CD8-positive, alpha-beta memory T cell (primary cell): Measurements from ENCODE around the gene SLC25A51. TPM values are rescaled to one million over a fixed set of nuclear protein-coding genes. Genes with fewer than 3 reads are reported as not detected.
"Not testable (repeated sequence)": the region's sequence is repeated elsewhere in the genome, so short reads cannot be mapped to it uniquely, and the experiment has no call there.

Source experiments
- CTCF ChIA-PET: fragments of 350-600 bp; sonication (Branson Sonifier 250); formaldehyde crosslinking; loops from one replicate; lab custom pipeline; 2021; ENCODE audit warnings: antibody characterized with exemption; lab: Charles Lee
- POLR2A ChIA-PET: fragments of 350-600 bp; sonication (Branson Sonifier 250); formaldehyde crosslinking; loops from one replicate; lab custom pipeline; 2021; ENCODE audit warnings: antibody characterized with exemption; lab: Charles Lee
- DNase-seq, 5 donors: peaks; one replicate each; pipeline versions ENCODE4 v3.0.0 to v3.0.0-alpha.2; 2020 to 2022; ENCODE audit warnings: mixed read lengths in 1 of 5
- H3K27ac ChIP-seq: one replicate; pipeline ENCODE4 v1.7.0; 2013; ENCODE audit warnings: low read depth, mild to moderate bottlenecking, low read length, moderate library complexity
- H3K27me3 ChIP-seq: 2 replicates; pipeline ENCODE4 v1.7.0; 2013; ENCODE audit warnings: low read length, mild to moderate bottlenecking; ENCODE audit not compliant: insufficient read depth, poor library complexity, severe bottlenecking
- H3K36me3 ChIP-seq: 2 replicates; pipeline ENCODE4 v1.7.0; 2013; ENCODE audit warnings: mild to moderate bottlenecking, low read length, moderate library complexity; ENCODE audit not compliant: insufficient read depth
- H3K4me1 ChIP-seq: 2 replicates; pipeline ENCODE4 v1.7.0; 2013; ENCODE audit warnings: mild to moderate bottlenecking, low read length, moderate library complexity; ENCODE audit not compliant: insufficient read depth
- H3K4me3 ChIP-seq: 2 replicates; pipeline ENCODE4 v1.7.0; 2013; ENCODE audit warnings: mild to moderate bottlenecking, low read length
- H3K9me3 ChIP-seq: 2 replicates; pipeline ENCODE4 v1.7.0; 2013; ENCODE audit warnings: mild to moderate bottlenecking, low read length
- H3K27ac Mint-ChIP-seq, 8 donors: one replicate each; pipeline ENCODE4 v1.8.0; 2020 to 2021; ENCODE audit warnings: mixed read lengths in 8 of 8, mild to moderate bottlenecking in 6 of 8, inconsistent platforms in 3 of 8, moderate library complexity in 3 of 8
- H3K27me3 Mint-ChIP-seq, 2 donors: one replicate each; pipeline ENCODE4 v1.8.0; 2020 to 2021; ENCODE audit warnings: mixed read lengths in 2 of 2, mild to moderate bottlenecking in 1 of 2, moderate library complexity in 1 of 2
- H3K36me3 Mint-ChIP-seq, 3 donors: one replicate each; pipeline ENCODE4 v1.8.0; 2020 to 2021; ENCODE audit warnings: mixed read lengths in 3 of 3, inconsistent platforms in 1 of 3, mild to moderate bottlenecking in 1 of 3
- H3K4me1 Mint-ChIP-seq, 3 donors: one replicate each; pipeline ENCODE4 v1.8.0; 2020 to 2021; ENCODE audit warnings: mixed read lengths in 3 of 3, inconsistent platforms in 1 of 3, mild to moderate bottlenecking in 1 of 3
- H3K4me3 Mint-ChIP-seq, 7 donors: one replicate each; pipeline ENCODE4 v1.8.0; 2020 to 2021; ENCODE audit warnings: mixed read lengths in 7 of 7, mild to moderate bottlenecking in 6 of 7, moderate library complexity in 4 of 7, inconsistent platforms in 2 of 7
- H3K9me3 Mint-ChIP-seq, 5 donors: one replicate each; pipeline ENCODE4 v1.8.0; 2020 to 2022; ENCODE audit warnings: mixed read lengths in 5 of 5, mild to moderate bottlenecking in 3 of 5, moderate library complexity in 2 of 5, inconsistent platforms in 1 of 5
- polyA plus RNA-seq: library from polyadenylated mRNA; unstranded; fragments of 300-500 nt; fragmentation: Illumina TruSeq; gene quantifications from one replicate; pipeline ENCODE4 v1.2.3, GENCODE V29; 2021
- total RNA-seq, 2 experiments: library from RNA; stranded (reverse); gene quantifications; one replicate each; pipeline ENCODE4 v1.2.3, GENCODE V29; 2021

SLC25A51 gene
- total and polyA plus RNA-seq, 3 experiments from 2014 or later, result 12.9 to 39.8 (median 38.5) TPM

DNA sequence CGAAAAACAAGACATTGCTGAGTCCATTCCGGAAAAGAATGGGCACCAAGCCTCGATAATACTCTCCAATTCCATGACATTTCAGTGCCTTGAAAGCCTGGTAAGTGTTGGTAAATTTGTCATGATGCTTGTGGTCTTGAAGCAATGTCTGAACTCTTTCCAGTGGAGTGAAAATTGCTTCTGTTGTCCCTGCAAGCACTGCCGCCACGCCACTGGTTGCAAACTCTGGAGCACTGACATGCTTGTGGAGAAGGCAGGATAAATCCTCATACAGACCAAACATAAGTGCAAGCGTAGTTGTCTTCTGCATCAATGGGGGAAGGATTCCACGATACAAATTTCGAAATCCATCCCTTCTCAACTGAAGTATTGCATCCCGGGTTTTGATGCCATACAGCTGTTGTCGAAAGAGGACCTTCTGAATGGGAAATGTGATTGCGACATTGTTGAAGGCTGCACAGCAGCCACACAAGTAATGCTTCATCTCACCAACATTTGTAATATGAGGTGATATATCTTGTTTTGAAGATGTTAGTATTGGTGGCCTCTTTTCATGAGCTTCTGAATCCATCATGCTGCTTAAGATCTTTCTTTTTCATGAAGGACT lies 15.8 kb downstream of the SLC25A51 start:
- H3K27ac Mint-ChIP-seq, CTCF ChIA-PET, H3K4me1 ChIP-seq, H3K27ac ChIP-seq, H3K4me3 Mint-ChIP-seq, POLR2A ChIA-PET, H3K27me3 ChIP-seq, H3K27me3 Mint-ChIP-seq, DNase-seq, H3K36me3 ChIP-seq, H3K9me3 ChIP-seq, H3K9me3 Mint-ChIP-seq, H3K4me3 ChIP-seq: not testable (repeated sequence)
- Mint-ChIP-seq H3K36me3 (peaks cover 0 to 63% (median 19%) of the 10 kb centered on the region in 3 donors), H3K4me1 (peaks cover 2 to 11% (median 5%) of the 10 kb centered on the region in 3 donors)

DNA sequence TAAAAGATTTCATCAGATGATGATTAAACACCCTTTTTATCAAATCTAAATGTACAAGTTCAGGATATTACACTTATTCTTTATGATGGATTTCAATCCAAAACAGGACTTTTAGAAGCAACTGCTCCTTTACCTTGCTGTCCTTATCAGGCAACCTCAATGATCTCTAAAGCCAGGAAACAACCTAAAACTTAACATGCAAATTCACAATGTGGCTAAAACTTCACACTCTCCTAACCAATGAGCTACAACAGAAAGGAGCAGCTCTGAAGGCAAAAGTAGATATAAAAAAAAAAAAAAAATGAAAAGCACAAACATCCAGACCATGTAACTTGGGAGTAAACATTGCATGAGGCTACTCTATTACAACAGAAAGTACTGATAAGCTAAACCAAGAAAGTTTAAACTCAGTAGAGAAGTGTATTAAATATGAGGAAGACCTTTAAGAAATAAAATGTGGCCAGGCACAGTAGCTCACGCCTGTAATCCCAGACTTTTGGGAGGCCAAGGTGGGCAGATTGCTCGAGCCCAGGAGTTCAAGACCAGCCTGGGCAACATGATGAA lies 22.9 kb downstream of the SLC25A51 start:
- H3K4me1 ChIP-seq, result no peaks in the 10 kb centered on the region
- H3K36me3 ChIP-seq, result no peaks in the 10 kb centered on the region
- H3K9me3 ChIP-seq, result no peaks in the 10 kb centered on the region
- Mint-ChIP-seq H3K9me3 (no peaks in the 10 kb centered on the region), H3K27me3 (no peaks in the 10 kb centered on the region), H3K36me3 (peaks cover 0 to 47% (median 11%) of the 10 kb centered on the region in 3 donors), H3K4me3 (no peak overlapping the region), H3K4me1 (peaks cover 2 to 7% (median 5%) of the 10 kb centered on the region in 3 donors), H3K27ac (peak overlapping the region in 3 of 8 donors; percentile 29 to 46 (median 31))
- CTCF ChIA-PET, result no interaction called here
- POLR2A ChIA-PET, result no interaction called here
- no peak overlapping the region for H3K4me3 ChIP-seq
- H3K27ac ChIP-seq, result no peak overlapping the region
- no peaks in the 10 kb centered on the region for H3K27me3 ChIP-seq
- no peak for DNase-seq

DNA sequence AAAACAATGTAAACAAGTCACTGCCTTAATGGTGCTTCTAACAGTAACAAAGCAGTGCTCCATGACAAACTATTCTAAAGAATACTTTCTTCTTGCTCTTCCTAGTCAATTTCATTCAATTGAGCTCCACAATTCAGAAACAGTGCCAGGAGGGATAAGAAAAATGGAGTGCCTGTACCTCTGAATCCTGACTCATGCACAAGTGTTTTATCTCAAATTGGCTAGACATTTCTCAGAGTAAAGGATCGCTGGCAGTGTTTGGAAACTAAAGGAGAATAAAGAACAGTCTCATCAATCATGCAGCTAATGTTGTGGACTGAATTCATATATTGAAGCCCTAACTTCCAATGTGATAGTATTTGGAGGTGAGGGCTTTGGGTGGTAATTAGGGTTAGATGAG lies 27.6 kb downstream of the SLC25A51 start:
- Mint-ChIP-seq H3K4me1 (no peaks in the 10 kb centered on the region), H3K9me3 (no peaks in the 10 kb centered on the region), H3K27me3 (no peaks in the 10 kb centered on the region), H3K4me3 (no peak overlapping the region), H3K36me3 (peaks cover 0 to 33% (median 8%) of the 10 kb centered on the region in 3 donors), H3K27ac (peak overlapping the region in 1 of 8 donors; percentile 23)
- Histone ChIP-seq H3K4me1 (no peaks in the 10 kb centered on the region), H3K4me3 (no peak overlapping the region), H3K27ac (no peak overlapping the region), H3K27me3 (no peaks in the 10 kb centered on the region), H3K36me3 (no peaks in the 10 kb centered on the region), H3K9me3 (no peaks in the 10 kb centered on the region)
- no peak for DNase-seq
- POLR2A ChIA-PET, result no interaction called here
- CTCF ChIA-PET, result no interaction called here

DNA sequence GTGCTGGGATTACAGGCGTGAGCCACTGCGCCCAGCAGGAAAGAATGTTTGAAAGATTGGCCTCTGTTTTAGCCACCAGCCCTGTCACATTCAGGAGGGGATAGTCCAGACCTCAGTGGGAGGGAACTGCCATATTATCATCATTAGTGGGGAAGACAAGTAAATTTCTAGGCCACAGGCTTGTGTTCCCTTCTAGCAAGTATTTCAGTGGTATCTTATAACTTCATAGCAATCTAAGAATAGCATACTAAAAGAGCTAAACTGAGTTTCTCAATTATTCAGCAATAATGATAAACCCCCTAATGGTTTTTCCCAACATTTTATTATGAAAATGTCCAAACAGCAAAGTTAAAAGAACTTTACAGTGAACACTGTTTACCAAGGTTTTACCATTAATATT lies 30.0 kb downstream of the SLC25A51 start:
- Mint-ChIP-seq H3K9me3 (no peaks in the 10 kb centered on the region), H3K4me3 (no peak overlapping the region), H3K27me3 (no peaks in the 10 kb centered on the region), H3K27ac (no peak overlapping the region), H3K36me3 (peaks cover 0 to 20% (median 3%) of the 10 kb centered on the region in 3 donors), H3K4me1 (no peaks in the 10 kb centered on the region)
- POLR2A ChIA-PET, result no interaction called here
- H3K4me3 ChIP-seq, result no peak overlapping the region
- no peak for DNase-seq
- H3K27ac ChIP-seq, result no peak overlapping the region
- no peaks in the 10 kb centered on the region for H3K9me3 ChIP-seq
- CTCF ChIA-PET, result no interaction called here
- H3K36me3 ChIP-seq, result no peaks in the 10 kb centered on the region
- no peaks in the 10 kb centered on the region for H3K4me1 ChIP-seq
- no peaks in the 10 kb centered on the region for H3K27me3 ChIP-seq

DNA sequence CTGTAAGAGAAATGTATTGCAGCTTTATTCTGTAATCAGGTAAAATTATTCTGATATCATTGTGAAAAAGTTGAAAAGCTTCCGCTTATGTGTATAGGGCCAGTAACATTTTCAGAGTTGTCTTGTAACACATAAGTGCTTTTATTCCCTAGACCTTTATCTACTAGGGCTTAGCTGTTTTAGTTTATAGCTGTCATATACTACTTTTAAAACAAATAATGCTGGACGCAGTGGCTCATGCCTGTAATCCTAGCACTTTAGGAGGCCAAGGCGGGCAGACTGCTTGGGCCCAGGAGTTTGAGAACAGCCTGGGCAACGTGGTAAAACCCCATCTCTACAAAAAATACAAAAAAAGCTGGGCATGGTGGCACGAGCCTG lies 33.1 kb downstream of the SLC25A51 start:
- ChIA-PET POLR2A (no interaction called here), CTCF (interaction anchor here (1.2 kb wide), 1 partner anchor 32 kb away, joined by 3 read pairs; no protein-coding TSS in a partner anchor)
- H3K9me3 Mint-ChIP-seq, result no peaks in the 10 kb centered on the region

DNA sequence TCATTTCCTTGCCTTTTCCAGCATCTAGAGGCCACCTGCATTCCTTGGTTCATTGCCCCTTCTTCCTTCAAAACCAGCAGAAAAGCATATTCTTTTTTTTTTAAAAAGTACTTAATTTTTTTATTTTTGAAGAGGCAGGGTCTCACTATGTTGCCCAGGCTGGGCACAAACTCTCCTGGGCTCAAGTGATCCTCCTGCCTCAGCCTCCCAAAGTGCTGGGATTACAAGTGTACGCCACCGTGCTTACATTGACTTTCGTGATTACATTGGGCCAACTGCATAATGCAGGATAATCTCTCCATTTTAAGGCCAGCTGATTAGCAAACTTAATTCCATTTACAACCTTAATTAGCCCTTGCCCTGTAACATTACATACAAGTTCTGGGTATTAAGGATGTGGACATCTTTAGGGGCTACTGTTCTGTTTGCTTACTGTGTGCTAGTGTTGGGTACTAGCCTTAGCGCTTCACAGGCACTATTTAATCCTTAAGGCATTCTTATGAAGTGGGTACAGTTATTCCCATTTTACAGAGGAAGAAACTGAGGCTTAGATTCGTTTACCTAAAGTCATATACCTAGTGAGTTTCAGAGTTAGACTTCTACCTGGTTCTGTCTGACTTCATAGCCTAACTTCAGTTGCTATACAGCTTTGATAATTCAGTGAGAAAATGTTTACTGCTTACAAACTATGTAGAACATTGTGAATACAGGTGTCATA lies 33.7 kb downstream of the SLC25A51 start:
- CTCF ChIA-PET, result no interaction called here

More for the DNA sequence above, 33.1 kb downstream of the SLC25A51 start:
- Histone ChIP-seq H3K9me3 (no peaks in the 10 kb centered on the region), H3K4me1 (no peaks in the 10 kb centered on the region), H3K4me3 (no peak overlapping the region), H3K36me3 (no peaks in the 10 kb centered on the region), H3K27ac (no peak overlapping the region), H3K27me3 (no peaks in the 10 kb centered on the region)
- H3K4me3 Mint-ChIP-seq, result no peak overlapping the region
- DNase-seq, result no peak
- no peaks in the 10 kb centered on the region for H3K27me3 Mint-ChIP-seq
- H3K4me1 Mint-ChIP-seq, result no peaks in the 10 kb centered on the region
- no peak overlapping the region for H3K27ac Mint-ChIP-seq
- H3K36me3 Mint-ChIP-seq, result peaks cover 0 to 8% (median 4%) of the 10 kb centered on the region in 3 donors

DNA sequence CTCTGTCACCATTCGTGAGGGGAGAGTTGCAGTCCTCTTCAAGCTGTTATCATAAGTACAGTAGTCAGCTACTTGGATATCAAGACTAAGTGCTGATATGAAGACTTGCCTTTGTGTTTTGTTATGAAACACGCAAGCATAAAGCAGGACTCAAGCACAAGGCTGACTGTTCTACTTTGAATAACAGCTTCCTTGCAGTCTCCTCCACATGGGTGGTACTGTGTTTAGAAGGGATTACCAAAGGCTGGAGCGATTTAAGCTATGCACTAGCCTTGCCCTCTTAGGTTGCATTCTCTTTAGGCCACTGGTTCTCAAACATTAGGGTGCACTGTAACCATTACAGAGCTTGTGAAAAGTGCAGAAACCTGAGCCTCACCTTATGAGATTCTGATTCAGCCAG lies 41.4 kb downstream of the SLC25A51 start:
- no peak overlapping the region for H3K4me3 Mint-ChIP-seq
- H3K27ac Mint-ChIP-seq, result no peak overlapping the region
- no peak for DNase-seq
- POLR2A ChIA-PET, result no interaction called here
- H3K4me3 ChIP-seq, result no peak overlapping the region
- no peaks in the 10 kb centered on the region for H3K9me3 Mint-ChIP-seq
- no peaks in the 10 kb centered on the region for H3K27me3 Mint-ChIP-seq
- H3K4me1 ChIP-seq, result no peaks in the 10 kb centered on the region
- H3K27ac ChIP-seq, result no peak overlapping the region
- H3K27me3 ChIP-seq, result no peaks in the 10 kb centered on the region
- CTCF ChIA-PET, result no interaction called here
- no peaks in the 10 kb centered on the region for H3K9me3 ChIP-seq
- peaks cover 13% of the 10 kb centered on the region for H3K36me3 ChIP-seq
- H3K4me1 Mint-ChIP-seq, result no peaks in the 10 kb centered on the region
- peaks cover 0 to 51% (median 17%) of the 10 kb centered on the region in 3 donors for H3K36me3 Mint-ChIP-seq

More for the DNA sequence above, 33.7 kb downstream of the SLC25A51 start:
- no peak overlapping the region for H3K27ac Mint-ChIP-seq
- H3K4me1 ChIP-seq, result no peaks in the 10 kb centered on the region
- H3K9me3 Mint-ChIP-seq, result no peaks in the 10 kb centered on the region
- no peak for DNase-seq
- no peaks in the 10 kb centered on the region for H3K36me3 ChIP-seq
- no peaks in the 10 kb centered on the region for H3K27me3 Mint-ChIP-seq
- no peak overlapping the region for H3K4me3 Mint-ChIP-seq
- H3K27ac ChIP-seq, result no peak overlapping the region
- no peaks in the 10 kb centered on the region for H3K4me1 Mint-ChIP-seq
- H3K4me3 ChIP-seq, result no peak overlapping the region
- no peaks in the 10 kb centered on the region for H3K9me3 ChIP-seq
- H3K27me3 ChIP-seq, result no peaks in the 10 kb centered on the region
- peaks cover 0 to 5% (median 4%) of the 10 kb centered on the region in 3 donors for H3K36me3 Mint-ChIP-seq
- POLR2A ChIA-PET, result no interaction called here

DNA sequence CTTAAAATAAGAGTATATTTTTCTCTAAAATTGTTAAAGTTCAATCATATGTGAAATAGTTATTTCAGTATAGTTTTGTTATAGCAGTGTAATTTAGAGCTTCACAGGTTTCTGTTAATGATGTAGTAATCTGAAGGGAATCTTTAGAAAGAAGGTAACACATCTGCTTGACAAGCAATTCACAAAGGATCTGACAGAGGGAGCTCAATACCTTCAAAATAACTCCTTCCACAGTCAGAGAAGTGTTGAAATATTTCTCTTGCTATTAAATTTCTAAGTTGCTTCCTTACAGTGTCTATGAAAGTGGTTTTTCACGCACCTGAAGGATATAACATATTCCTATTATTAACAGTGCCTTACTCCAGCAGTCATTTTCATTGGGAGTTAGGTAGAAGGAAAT lies 44.9 kb downstream of the SLC25A51 start:
- no peaks in the 10 kb centered on the region for H3K9me3 Mint-ChIP-seq
- H3K4me1 Mint-ChIP-seq, result no peaks in the 10 kb centered on the region
- no peak overlapping the region for H3K27ac Mint-ChIP-seq
- Histone ChIP-seq H3K27me3 (no peaks in the 10 kb centered on the region), H3K4me1 (no peaks in the 10 kb centered on the region), H3K4me3 (no peak overlapping the region), H3K27ac (no peak overlapping the region), H3K36me3 (peaks cover 13% of the 10 kb centered on the region), H3K9me3 (no peaks in the 10 kb centered on the region)
- DNase-seq, result no peak
- no peak overlapping the region for H3K4me3 Mint-ChIP-seq
- ChIA-PET POLR2A (no interaction called here), CTCF (no interaction called here)
- no peaks in the 10 kb centered on the region for H3K27me3 Mint-ChIP-seq
- H3K36me3 Mint-ChIP-seq, result peaks cover 0 to 61% (median 18%) of the 10 kb centered on the region in 3 donors
